Ammon's horn (tissue), 1 donor: ENCODE data around the gene GRM8.

ENCODE experiments used
- DNase-seq: peaks from one replicate; pipeline ENCODE4 v3.0.0-alpha.2; 2016; ENCODE audit warnings: low spot score

GRM8 gene

GRCh38 chr7:127230192-127230925, 22.4 kb downstream of the GRM8 start:
- no peak for DNase-seq

GRCh38 chr7:127226685-127227374, 25.9 kb downstream of the GRM8 start:
- DNase-seq: peak; percentile 34

GRCh38 chr7:127221731-127222130, 31.0 kb downstream of the GRM8 start:
- no peak for DNase-seq

DNA sequence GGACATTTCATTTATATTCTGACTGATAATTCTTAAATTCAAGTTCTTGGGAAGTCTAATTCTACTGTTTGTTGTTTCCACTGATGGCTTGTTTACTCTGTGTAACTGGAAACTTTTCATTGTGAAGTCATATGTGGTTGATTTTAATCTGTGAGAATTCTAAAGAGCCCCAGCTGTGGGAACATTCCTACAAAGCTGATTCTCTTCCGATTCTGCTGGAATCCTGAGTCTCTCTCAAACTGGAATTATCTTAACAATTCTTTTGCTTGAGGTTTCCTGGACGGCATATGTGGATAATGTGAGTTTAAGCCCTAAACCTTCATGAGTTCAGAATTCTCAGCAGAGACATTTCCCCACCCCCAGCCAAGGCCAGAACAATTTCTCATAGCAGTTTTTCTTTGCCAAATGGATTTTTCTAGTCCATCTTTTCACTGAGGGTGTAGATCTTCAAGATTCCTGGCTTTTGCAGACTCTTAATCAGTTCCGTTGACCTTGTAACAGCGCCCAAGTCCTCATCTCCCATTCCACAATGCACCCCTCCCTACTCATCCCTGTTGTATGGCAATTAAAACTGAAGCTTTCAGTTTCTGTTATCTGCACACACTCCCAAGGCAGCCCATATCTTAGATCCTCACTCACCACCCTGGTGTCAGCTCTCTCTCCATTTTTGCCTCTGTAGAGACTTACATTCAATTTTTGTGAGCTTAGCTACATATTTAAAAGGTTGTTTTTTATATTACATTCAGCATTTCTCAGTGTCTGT, 37.6 kb downstream of the GRM8 start:
- DNase-seq: no peak

DNA sequence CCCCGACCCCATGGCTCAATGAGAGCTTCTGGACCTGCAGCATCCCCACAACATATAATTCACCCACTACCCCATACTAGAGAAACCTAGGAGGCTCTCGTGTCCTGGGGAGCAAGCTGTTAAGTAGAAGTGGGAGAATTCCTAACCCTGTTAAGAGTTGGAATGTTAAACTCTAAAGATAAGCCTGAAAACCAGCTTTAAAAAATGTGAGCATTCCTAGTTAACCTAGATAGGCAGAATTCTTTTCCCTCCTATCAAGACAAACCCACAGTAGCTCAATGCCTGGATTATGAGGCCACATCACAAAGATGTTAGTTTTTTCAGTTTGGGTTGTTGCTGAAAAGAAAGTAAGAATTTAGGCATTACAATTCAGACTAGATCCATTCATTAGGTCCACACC, 42.9 kb downstream of the GRM8 start:
- DNase-seq: no peak

DNA sequence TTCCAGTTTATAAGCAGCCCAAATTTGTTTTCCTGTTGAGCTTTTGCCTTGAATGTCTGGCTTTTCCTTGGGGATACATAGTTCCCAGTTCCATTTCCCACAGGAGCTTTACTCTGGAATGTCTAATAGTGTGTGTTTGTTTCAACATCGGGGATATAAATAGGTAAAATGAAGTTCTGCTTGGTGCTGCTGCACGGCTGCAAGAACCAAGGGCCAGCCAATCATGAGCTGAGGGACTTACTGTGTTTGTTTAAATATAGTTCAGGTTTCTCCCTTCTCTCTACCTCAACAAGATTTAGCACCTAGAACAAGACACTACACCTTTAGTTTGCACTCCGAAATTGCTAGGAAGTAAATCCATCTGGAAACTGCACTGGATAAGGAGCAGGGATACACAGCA, 43.9 kb downstream of the GRM8 start:
- DNase-seq: no peak

- no peak for DNase-seq
These were observed 44.4 kb downstream of the GRM8 start for GRCh38 chr7:127208351-127208750.

DNA sequence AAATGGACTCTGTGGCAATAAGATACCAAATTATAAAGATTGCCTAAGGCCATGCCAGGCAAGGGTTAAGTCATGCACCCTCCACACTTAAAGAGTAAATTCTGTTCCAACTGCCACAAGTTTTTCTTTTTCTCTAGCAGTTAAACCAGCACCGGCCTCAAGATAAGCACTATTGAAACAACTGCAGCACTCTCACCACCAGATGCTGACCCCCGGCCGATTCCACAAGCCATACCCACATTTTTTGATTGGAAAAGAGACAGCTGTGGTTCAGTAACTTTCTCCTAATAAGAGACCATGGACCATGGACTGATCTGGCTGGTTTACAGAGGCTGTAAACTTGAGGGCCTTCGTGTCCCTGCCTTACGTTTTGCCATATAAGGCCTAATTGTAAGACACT, 44.9 kb downstream of the GRM8 start:
- DNase-seq: no peak

- no peak for DNase-seq
These were observed 45.5 kb downstream of the GRM8 start for GRCh38 chr7:127207230-127207629.

- DNase-seq: no peak
These were observed 58.2 kb downstream of the GRM8 start for GRCh38 chr7:127194571-127194970.

- DNase-seq: peak; percentile 46
These were observed 62.9 kb downstream of the GRM8 start for GRCh38 chr7:127189886-127190285.

DNA sequence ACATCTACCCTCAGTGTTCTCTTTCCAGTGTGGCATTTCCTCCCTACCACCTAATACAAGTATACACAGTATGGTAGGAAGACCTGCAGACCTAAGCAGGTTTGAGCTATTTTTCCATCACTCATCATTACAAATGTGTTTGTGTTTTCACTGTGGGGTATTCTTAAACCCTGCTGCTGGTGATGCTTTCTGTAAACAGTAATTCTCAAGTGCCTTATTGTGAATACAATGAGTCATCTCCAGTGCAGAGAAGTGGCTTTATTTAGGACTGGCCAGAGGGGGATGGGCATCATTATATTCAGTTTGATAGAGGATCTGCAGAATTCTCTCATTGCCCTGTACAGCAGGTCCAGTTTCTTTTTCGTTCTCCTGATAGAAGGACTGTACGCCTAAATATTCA, 63.7 kb downstream of the GRM8 start:
- DNase-seq: peak; percentile 25

- no peak for DNase-seq
These were observed 65.0 kb downstream of the GRM8 start for GRCh38 chr7:127187740-127188139.

DNA sequence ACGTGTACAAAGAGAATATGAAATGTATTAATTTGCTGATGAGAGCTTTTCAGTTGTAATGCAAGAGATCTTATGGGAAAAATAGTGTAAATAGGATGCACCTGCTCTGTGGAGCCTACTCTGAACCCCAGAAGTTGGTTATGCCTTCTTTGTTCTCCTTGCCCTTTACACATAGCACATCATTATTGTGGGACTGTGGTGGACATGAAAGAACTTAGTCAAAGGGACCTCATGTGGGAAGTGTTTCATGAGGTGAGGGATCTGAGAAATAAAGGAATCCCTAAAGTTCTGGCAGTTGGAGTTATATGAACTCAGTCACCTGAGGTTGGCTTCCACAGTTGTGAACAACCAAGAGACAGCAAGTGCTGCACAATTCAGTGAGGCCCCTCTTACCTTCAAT, 66.1 kb downstream of the GRM8 start:
- no peak for DNase-seq

DNA sequence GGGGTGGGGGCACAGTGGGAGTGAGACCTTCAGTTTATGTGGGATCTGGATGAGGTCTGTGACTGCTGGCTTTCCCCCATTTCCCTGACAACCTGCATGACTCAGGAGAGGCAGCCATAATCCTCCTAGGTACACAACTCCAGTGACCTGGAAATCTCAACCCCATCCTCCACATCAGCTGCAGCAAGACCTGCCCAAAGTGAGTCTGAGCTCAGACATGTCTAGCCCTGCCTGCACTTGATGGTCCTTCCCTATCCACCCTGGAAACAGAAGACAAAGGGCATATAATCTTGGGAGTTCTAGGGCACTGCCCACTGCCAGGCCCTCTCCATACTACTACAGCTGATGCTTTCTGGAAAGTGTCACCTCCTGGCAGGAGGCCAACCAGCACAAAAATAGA, 75.6 kb downstream of the GRM8 start:
- DNase-seq: no peak

DNA sequence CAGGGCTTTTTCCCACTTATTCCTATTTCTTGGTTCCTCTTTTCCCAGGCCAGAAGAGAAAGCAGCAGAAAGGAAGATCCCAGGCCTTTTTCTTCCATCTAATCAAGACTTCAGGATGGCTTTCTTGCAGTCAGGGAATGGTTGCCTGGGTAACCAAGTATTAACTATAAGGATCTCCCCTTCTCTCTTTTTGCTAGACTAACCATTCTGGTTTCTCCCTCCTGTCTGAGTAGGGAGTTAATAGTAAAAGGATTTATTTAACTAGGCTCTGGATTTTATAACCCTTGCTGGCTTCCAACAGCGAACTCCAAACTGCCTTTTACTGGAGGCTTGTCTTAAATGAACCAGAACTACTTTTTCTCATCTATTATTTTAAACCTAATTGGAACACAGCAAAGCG, 90.4 kb downstream of the GRM8 start:
- no peak for DNase-seq

DNA sequence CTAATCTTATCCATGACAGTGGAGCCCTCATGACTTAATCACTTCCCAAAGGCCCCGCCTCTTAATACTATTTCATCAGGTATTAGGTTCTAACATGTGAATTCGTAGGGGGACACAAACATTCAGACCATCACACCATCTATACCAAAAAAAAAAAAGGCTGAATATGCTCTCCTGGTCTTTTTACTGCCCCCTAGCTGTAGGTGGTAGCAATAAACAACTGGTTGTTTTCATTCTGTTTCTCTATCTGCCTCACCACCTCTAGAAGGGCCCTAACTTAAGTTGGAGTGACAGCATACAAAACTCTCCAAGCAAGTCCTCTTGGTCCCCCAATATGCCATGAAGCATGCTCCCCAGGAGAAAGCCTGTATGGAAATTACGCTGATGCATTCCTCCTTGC, 94.1 kb downstream of the GRM8 start:
- DNase-seq: no peak

GRCh38 chr7:127154958-127155357, 97.8 kb downstream of the GRM8 start:
- no peak for DNase-seq

GRCh38 chr7:127154101-127154500, 98.6 kb downstream of the GRM8 start:
- DNase-seq: no peak

- no peak for DNase-seq
These were observed 99.4 kb downstream of the GRM8 start for GRCh38 chr7:127153315-127153714.

GRCh38 chr7:127152423-127152822, 100.3 kb downstream of the GRM8 start:
- DNase-seq: no peak

- no peak for DNase-seq
These were observed 101.4 kb downstream of the GRM8 start for GRCh38 chr7:127151379-127151778.

DNA sequence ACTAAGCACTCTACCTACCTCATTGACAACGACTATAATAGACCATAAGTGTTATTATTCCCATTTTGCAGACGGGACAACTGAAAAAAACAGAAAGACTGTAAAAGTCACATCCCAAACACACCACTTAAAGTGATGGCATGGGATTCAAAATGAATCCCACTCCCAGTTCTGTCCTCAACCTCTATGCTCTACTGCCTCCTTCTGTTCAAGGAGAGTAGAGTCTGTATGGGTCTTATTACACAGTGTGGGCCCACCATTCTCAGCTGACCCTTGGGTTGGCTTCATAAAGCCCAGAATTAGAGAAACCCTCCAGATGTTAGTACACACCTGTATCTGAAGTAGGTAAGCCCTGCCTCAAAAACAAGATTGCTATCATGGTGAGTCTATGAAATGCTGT, 102.2 kb downstream of the GRM8 start:
- no peak for DNase-seq
